CD4-positive, alpha-beta T cell treated with Interleukin-15 for 1 hour (primary cell): ENCODE measurements around the gene IDH1.
"Not testable (repeated sequence)": the region's sequence is repeated elsewhere in the genome, so short reads cannot be mapped to it uniquely, and the experiment has no call there.

Experiments
- DNase-seq: peaks from one replicate; pipeline ENCODE4 v3.0.0-alpha.2; 2020

The IDH1 gene

DNA sequence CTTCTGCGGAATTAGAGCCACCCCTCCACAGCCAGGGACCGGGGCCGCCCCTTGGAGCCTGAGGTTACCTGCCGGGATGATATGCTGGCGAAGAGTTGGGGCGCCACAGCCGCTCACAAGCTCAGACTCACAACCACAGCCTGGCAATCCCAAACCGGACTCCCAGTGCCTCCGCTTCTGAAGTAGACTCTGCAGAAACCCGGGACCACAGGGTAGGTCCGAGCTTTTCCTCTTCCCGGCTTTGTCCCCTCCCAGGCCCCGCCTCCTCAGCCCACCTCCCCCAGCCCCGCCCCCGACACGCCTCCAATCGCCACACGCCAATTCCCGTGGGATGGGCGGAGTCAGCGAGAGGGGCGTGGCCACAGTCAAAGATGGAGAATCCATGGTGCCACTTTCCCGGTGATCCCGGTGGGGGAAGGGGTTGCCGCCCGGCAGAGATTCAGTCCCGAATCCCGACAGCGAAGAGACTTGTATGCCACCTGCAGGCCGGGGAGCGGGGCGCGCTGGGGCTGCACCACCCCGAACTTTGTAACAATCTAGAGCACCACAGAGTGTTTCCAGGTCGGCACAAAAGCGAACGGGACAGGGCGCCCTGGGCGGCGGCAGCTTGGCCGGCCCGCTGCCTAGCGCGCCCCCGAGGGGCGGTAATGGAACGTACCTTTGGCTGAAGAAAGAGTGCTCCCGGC is at the start of gene IDH1:
Gene IDH1 (minus strand): TSS at position 201 of the 686 bp plus-strand sequence. CDS start 3,520 bp downstream, outside the sequence.
- DNase-seq, result peak; percentile 84

DNA sequence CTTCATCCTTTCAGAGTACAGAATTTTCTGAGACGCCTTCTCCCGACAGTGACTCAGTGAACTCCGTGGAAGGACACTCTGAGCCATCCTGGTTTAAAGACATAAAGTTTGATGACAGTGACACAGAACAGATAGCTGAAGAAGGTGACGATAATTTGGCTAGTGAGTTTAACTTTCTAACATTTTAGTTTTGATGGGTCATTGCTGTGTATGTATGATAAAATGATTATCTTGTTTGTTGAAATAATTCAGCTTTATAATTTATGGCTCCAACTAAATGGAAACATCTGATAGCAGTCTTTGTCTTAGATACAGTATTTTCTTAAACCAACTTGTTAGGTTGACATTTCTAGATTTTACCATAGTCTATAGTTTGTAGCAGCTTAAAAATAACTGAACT is 49.3 kb upstream of the IDH1 start:
- DNase-seq, result no peak

DNA sequence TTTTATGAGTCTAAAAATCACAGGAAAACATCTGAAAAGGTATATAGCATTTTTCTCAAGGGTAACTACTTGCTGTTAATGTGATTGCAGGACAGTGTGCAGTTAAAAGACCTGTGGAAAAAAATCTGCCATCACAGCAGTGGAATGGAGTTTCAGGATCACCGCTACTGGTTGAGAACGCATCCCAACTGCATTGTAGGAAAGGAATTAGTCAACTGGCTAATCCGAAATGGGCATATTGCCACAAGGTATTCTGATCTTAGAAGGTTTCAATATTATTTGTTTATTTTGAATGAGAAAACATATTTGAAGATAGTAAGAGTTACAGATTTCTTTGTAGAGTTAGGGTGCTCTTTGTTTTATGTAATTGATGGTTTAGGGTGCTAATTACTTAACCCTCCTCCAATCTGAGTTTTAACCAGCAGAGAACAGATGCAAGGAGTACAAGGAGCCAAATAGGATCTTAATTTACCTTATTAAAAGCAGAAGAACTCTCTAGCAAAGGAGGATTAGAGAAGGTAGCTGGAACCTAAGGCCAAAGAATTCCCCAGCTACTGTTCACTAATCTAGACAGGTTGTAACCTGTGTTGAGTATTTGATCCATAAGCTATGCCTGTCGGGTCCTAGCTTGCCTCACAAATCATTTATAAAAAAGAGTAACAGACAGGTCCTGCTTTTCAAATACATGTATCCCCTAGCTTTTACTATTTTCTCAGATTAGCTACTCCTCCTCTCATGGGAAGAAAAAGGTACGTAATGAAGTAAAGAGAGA is 46.2 kb upstream of the IDH1 start:
- DNase-seq, result no peak

DNA sequence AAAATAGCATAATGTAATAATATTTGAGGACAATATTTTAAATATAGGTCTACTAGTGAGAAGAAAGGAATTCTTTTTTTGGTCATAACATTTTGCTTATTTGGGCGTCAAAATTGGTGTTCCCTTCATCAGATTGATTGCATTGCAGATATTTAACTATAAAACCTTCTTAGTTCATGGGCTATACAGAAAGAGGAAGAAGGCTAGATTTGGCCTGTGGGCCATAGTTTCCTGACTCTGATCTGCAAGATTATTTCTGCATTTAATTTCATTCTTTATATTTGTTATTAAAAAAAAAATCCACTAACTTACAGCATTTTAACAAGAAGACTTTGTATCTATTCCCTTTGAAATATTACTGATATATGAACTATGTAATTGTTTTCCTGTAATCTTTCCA is 43.1 kb upstream of the IDH1 start:
- no peak for DNase-seq

DNA sequence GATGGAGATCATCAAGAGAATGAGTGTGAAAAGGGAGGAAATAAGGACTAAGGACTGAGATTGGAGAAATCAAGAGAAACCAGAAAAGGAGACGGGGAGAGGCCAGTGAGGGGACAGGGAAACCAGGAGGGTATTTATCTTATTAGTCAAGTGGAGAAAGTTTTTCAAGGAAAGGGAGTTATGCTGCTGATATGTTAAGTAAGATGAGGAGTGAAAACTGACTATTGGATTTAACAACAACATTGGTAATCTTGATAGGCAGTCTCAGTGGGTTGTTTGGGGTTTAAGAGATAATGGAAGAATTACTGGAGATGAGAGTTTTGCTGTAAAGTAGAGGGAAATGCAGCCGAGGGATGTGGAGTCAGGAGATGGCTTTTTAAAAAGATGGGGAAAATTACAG is 41.7 kb upstream of the IDH1 start:
- no peak for DNase-seq

DNA sequence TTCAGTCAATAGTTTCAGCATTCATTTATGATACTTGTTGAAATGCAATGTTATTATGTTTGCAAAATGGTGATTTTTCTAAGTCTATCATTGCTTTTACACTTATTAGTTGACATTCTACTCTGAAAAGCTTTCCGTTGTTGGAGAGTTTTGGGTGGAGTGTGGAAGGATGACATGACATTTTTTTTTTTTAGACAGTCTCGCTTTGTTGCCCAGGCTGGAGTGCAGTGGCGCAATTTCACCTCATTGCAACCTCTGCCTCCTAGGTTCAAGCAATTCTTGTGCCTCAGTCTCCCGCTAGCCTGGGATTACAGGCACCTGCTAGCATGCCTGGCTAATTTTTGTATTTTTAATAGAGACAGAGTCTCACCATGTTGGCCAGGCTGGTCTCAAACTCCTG is 41.0 kb upstream of the IDH1 start:
- DNase-seq, result no peak

DNA sequence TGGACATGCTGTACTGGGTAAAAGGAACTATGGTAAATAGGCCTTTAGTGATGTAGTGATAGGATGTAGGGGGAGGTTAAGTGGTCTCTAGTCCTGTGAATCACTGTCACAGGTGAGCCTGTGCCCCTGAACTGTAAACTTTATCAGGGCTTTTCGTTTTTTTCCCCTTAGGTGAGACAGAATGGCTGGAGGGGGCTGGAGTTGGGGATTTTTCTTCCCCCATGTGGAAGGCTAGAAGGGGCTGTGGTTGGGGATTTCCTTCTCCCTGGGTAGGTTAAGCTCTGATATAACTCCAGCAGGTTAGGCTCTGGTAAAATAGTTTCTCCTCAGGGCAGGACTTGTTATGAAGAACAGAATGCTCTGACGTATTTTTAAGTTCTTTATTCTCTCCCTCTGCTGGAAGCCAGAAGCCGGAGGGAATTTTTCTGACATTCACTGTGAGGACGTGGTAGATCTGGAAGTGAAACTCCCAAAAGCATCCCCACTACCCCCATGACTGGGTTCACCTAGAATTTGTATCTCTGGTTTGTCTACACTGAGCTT is 39.7 kb upstream of the IDH1 start:
- no peak for DNase-seq

DNA sequence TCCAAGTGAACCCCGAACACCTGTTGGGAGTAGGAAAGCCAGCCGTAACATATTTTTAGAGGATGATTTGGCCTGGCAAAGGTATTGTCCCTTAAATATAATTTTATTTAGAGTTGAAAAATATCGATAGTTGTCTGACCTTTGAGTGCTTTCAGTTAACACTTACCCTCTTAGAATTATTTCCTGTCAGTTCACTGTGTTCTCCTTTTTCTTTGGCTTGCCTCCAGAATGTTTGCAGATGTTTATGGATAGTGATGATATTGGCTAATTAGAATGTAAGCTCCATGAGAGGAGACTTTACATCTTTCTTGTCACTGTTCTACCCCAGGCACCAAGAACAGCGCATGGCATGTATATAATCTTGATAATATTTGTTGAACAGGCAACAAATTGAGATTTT is 31.0 kb upstream of the IDH1 start:
- no peak for DNase-seq

DNA sequence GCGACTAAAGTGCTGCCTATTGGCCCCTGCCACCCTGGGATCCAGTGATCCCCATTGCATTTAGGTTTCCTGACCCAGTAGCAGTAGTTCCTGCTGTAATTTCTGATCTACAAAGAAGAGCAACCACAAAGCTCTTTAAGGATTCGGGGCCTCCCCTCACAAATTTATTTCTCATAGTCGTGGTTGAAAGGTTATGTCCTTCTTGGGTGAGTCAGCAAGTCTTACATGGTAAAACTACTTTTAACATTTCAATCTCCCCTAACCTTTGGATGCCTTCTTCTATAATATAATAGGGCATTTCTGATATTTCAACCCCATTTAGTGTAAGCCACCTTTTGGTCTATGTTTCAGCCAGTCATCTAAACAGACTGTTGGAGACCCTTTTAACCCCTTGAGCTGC is 26.1 kb upstream of the IDH1 start:
- DNase-seq, result no peak

DNA sequence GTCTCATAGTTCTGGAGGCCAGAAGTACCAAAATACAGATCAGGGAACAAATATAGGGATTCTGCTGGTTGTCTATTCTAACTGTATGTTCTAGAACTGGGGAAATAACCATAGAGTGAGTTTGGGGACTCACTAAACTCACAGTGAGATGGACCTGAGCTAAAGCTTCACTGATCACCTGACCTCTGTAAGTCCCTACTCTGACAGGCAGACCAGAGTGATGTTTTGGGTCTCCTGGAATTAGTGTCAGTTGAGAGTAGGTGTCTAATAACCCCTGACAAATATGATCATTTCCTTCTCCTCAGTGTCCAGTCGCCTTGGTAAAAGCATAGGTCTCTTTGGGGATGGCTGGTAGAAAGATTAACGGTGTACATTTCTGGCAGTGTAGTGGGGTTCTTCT is 25.4 kb upstream of the IDH1 start:
- DNase-seq, result no peak

DNA sequence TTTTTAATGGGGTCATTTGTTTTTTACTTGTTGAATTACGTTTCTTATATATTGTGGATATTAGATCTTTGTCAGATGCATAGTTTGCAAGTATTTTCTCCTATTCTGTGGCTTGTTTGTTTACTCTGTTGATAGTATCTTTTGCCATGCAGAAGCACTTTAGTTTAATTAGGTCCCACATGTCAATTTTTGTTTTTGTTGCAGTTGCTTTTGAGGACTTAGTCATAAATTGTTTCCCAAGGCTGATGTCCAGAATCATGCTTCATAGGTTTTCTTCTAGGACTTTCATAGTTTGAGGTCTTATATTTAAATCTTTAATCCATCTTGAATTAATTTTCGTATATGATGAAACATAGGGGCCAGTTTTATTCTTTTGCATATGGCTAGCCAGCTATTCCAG is 24.4 kb upstream of the IDH1 start:
- DNase-seq, result no peak

DNA sequence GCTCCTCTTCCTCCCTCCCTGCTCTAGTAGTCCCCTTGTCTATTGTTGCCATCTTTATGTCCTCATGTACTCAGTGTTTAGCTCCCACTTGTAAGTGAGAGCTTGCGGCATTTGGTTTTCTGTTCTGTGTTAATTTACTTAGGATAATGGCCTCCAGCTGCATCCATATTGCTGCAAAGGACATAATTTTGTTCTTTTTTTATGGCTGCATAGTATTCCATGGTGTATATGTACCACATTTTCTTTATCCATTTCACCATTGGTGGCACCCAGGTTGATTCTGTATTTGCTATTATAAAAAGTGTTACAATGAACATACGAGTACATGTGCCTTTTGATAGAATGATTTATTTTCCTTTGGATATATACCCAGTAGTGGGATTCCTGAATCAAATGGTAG is 23.7 kb upstream of the IDH1 start:
- no peak for DNase-seq

DNA sequence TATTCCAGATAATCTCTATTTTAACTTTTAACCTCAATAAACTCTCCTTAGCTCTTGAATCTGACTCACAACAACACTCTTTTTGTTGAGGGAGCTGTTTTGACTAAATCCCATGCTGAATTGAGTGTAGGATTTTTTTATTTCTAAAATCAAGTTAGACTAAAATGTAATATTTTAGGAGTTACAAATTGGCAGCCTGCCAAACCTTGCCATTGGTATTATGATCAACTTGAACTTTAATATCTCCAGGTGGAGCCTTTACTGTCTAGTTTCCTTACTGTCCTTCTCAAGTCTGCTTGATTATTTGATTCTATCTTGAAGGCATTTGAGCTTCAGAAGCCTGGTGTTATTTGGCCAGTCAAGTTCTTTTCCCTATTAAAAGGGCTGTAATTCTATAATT is 19.9 kb upstream of the IDH1 start:
- DNase-seq, result no peak

DNA sequence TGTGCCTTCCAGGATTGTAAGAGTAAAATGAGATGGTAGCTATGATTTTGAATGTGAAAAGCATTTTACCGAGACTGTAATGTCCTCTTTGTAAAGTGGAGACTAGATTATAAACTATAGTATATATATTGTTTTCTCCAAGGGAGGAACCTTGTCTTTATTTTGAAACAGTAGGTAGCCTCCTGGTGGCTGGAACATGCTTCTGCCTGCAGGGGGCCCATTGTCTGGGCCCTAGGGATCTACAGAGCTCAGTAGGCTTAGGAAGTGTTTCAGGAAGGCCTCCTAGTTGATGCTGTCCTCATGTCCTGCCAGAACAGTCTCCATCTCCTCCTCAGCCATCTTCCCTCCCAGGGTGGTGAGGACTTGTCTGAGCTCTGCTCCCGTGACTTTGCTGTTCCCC is 14.2 kb upstream of the IDH1 start:
- DNase-seq, result no peak

DNA sequence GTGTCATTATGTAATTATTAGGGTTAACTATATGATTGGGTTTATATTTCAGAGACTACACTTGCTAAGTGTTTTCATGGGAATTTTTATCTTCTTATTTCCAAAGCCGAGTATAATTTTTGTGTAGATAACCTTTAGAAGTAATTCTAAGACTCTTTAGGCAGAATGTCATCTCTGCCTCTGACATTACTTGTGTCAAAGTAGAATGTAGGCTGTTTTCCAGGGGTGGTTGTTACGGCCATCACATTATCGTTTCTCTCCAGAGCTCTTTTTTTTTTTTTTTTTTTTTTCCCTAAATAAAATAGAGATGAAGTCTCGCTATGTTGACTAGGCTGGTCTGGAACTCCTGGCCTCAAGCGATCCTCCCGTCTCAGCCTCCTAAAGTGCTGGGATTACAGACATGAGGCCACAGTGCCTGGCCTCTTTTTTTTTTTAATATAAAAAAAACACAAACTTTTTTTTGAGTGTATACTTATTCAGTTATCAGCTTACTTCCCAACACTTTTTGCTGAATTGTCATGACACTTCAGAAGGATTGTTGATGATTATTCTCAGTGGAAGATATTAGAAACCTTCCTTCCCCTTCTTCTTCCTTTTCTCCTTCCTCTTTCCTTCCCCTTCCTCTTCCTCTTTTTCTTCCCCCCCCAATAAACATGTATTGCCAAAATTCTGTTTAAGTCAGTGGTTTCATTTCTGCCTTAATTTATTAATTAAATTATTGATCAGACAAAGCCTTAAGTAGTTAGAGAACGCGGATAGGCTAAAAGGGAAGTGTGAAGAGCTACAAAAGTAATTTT is 13.5 kb upstream of the IDH1 start:
- no peak for DNase-seq

DNA sequence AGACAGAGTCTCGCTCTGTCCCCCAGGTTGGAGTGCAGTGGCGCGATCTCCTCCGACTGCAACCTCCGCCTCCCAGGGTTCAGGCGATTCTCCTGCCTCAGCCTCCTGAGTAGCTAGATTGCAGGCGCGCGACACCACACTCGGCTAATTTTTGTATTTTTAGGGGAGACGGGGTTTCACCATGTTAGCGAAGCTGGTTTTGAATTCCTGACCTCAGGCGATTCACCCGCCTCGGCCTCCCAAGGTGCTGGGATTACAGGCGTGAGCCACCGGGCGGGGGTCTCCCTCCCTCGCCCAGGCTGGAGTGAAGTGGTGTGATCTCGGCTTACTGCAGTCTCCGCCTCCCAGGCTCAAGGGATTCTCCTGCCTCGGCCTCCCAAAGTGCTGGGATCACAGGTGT is 12.7 kb upstream of the IDH1 start:
- DNase-seq, result not testable (repeated sequence)

DNA sequence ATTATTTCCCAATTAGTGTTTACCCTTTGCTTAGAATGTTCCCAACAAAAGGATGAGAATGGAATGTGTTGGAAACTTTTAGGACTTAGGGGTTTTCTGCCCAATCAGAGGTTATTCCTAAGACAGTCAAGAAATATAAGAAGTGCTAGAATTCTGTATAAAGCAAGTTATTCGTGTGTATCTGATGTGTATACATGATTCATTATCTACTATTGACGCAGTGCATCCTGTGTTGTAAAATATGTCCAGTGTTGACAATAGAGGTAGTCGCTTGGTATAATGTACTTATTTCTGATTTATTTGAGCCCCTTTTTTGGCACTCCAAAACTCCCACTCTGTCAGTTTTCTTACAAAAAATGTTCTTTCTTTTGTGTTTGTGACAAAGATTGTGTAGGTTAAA is 12.1 kb upstream of the IDH1 start:
- DNase-seq, result no peak

DNA sequence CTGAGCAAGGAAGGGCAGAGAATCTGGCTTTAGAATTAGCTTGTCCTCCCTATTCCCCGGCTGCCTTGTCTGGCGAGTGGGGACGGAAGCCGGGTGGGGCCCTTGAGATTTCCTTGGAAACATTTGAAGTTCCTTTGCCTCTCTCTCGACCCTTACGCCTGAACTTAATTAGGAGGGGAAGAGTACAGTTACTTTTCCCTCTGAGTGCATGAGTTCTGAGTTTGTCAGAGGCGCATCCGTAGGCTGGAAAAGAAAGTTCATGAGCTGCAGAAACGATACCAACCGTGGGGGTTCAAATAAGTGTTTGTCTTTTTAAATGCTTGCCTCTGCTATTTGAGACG is 11.7 kb upstream of the IDH1 start:
- DNase-seq, result no peak

DNA sequence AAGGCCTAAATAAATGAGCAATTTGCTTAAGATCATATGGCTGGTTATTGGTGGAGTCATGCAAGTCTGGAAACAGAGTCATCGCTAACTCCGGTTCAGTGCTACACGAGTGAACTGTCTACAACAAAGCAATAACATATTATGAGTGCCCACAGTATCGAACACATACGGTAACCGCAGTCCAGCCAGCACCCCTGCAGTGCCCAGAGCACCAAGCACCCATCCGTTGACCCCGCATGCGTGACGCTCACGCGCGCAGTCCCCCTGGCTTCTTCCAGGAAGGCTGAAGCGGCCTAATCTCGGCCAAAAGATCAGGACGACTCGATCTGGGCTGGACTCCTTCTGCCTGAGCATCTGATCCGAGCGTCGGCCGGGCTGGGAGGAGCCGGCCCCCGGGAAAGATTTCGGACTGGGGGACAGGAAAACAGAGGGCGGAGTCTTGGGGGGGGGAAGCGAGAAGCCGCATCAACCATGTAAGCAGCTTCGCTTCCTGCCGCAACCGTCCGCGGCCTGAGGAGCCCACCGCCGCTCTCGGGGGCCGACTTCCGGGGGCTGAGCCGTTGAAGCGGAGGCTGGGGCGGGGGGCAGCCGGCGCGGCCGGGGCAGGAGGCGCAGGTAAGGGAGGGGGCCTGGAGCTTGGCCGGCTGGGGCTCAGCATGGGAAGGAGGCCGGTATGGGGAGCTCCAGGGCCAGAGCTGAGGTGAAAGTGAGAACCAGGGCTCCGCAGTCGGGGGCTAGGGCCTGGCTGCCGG is 11.1 kb upstream of the IDH1 start, which contains the start of gene PIKFYVE:
Gene PIKFYVE (plus strand): TSS at position 455 of the 752 bp plus-strand sequence. CDS start 5,265 bp downstream, outside the sequence.
- peak; percentile 89 for DNase-seq

DNA sequence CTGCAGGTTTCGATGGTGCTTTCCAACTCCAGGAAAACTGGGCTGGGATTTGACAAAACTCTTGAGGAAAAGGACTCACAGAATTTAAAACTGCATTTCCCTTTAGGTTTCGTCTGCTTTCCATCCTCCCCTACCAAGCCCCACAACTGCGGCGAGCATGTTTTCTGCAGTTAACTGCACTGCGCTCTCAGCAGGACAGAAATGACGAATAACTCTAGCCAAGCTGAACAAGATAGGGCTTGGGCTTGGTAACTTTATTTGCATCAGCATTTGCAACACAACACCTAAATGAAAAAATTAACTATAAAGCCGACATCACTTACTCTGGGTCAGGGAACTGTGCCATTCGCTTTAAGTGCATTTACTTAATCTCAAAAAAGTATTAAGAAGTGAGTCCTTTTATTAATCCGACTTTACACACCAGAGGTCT is 10.5 kb upstream of the IDH1 start:
- DNase-seq, result peak; percentile 57

DNA sequence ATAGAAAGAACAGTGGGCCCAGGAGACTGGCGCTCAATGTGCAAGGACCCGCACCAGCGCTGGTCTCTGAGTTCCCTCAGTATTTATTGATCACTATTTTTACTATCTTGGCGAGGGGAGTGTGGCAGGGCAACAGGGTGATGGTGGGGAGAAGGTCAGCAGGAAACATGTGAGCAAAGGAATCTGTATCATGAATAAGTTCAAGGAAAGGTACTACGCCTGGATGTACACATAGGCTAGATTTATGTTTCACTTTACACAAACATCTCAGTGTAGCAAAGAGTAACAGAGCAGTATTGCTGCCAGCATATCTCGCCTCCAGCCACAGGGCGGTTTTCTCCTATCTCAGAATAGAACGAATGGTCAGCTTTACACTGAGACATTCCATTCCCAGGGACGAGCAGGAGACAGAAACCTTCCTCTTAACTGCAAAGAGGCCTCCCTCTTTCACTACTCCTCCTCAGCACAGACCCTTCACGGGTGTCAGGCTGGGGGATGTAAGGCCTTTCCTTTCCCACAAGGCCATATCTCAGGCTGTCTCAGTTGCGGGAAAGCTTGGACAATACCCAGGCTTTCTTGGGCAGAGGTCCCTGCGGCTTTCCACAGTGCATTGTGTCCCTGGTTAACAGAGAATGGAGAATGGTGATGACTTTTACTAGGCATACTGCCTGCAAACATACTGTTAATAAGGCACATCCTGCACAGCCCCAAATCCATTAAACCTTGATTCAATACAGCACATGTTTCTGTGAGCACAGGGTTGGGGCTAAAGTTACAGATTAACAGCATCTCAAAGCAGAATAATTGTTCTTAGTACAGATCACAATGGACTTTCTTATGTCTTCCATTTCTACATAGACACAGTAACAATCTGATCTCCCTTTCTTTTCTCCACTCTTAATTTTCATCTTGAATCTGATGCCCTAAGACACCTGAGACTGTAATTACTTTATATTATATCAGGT is 2.3 kb upstream of the IDH1 start:
- DNase-seq, result not testable (repeated sequence)
